Gastrocnemius medialis (tissue), 4 donors: ENCODE measurements around the gene GALM. TPM values are rescaled to one million over a fixed set of nuclear protein-coding genes. Genes with fewer than 3 reads are reported as not detected.

Experiments
- ATAC-seq, 2 donors: fragments of 150-250 bp; one replicate each; pipeline ENCODE4 v1.9.1; 2016
- DNase-seq, 2 donors: peaks; one replicate each; pipeline ENCODE4 v3.0.0-alpha.2; 2019
- H3K27ac ChIP-seq, 4 donors: fragments of 200-600 bp; sonication (generic); 1 replicate in 1 of 4; 2 replicates in 3 of 4; pipeline ENCODE4 v1.5.1; 2016 to 2018; ENCODE audit warnings: mild to moderate bottlenecking in 2 of 4, moderate library complexity in 1 of 4
- H3K27me3 ChIP-seq, 3 donors: fragments of 200-600 bp; sonication (generic) in 2 of 3; 1 replicate in 1 of 3; 2 replicates in 2 of 3; pipeline versions ENCODE4 v1.5.1 to v1.6.0; 2016 to 2019; ENCODE audit warnings: mild to moderate bottlenecking in 1 of 3, moderate library complexity in 1 of 3
- H3K36me3 ChIP-seq, 2 donors: fragments of 200-600 bp; sonication (generic) in 1 of 2; one replicate each; pipeline ENCODE4 v1.5.1; 2017 to 2018
- H3K4me1 ChIP-seq, 2 donors: fragments of 200-600 bp; sonication (generic) in 1 of 2; one replicate each; pipeline ENCODE4 v1.5.1; 2016 to 2017; ENCODE audit warnings: mild to moderate bottlenecking in 2 of 2
- H3K4me3 ChIP-seq, 4 donors: fragments of 200-600 bp; sonication (generic) in 3 of 4; 1 replicate in 1 of 4; 2 replicates in 3 of 4; pipeline ENCODE4 v1.5.1; 2016 to 2019; ENCODE audit warnings: mild to moderate bottlenecking in 2 of 4
- H3K9me3 ChIP-seq, 3 donors: fragments of 200-600 bp; sonication (generic) in 2 of 3; 1 replicate in 1 of 3; 2 replicates in 2 of 3; pipeline ENCODE4 v1.5.1; 2016 to 2019
- POLR2A ChIP-seq, 2 donors: fragments of 450-650 bp; IDR thresholded peaks; one replicate each; pipeline ENCODE4 v1.6.1; 2017; ENCODE audit warnings: antibody characterized with exemption in 2 of 2, mild to moderate bottlenecking in 2 of 2, moderate library complexity in 2 of 2
- in situ Hi-C, 4 donors: fragments of 200-750 bp; cut with MboI; loops; one replicate each; pipeline versions ENCODE4 v1.15.0 to v1.8.0; 2017; ENCODE audit warnings: low sequenced_read_pairs in 4 of 4
- intact Hi-C: fragments of 100-400 bp; cut with DNase I; formaldehyde crosslinking; loops from one replicate; pipeline ENCODE4 v1.15.1; 2023; ENCODE audit warnings: low total_unique reads
- total RNA-seq, 4 donors: library from RNA; depleted of rRNA; stranded (reverse); fragments of >200 nt; gene quantifications; one replicate each; pipeline versions ENCODE4 v1.1.0 to v1.2.3, GENCODE V29; 2016
- TF ChIP-seq, protein P1 (sequence below), 5 experiments: fragments of 450-650 bp in 3 of 5; fragments of 200-600 bp in 2 of 5; sonication (generic) in 2 of 5; IDR thresholded peaks in 4 of 5; conservative IDR thresholded peaks in 1 of 5; 1 replicate in 4 of 5; 2 replicates in 1 of 5; pipeline ENCODE4 v1.5.1; 2016 to 2019; ENCODE audit warnings: antibody characterized with exemption in 5 of 5, mild to moderate bottlenecking in 3 of 5, moderate library complexity in 3 of 5

The GALM gene
- total RNA-seq, 4 donors from 2014 or later, result 5.3 to 16.9 (median 14.9) TPM

DNA sequence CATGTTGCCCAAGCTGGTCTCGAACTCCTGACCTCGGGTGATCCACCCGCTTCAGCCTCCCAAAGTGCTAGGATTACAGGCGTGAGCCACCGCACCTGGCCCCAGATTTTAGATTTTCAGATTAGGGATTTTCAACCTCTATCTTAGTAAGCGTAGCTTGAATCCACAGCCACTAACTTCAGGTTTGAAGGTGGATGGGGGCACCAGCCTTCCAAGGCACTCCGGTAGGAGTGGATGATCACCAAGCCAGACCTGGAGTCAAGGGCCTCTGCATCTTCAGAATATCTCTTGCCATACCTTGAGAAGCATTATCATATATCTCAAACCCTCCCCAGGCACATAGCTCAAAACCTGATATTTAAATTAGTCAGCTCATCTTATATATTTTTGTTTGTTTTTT is 17.9 kb downstream of the GALM start:
- Histone ChIP-seq H3K36me3 (peaks cover 0 to 29% of the 10 kb centered on the region in 2 donors), H3K27me3 (no peaks in the 10 kb centered on the region), H3K4me1 (no peaks in the 10 kb centered on the region), H3K4me3 (no peak overlapping the region), H3K9me3 (no peaks in the 10 kb centered on the region), H3K27ac (no peak overlapping the region)
- ATAC-seq, result no peak
- in situ Hi-C loops, result no loop called here
- no peak for TF ChIP-seq POLR2A (IDR thresholded peaks at IDR 0.05)
- TF ChIP-seq, protein P1, sequence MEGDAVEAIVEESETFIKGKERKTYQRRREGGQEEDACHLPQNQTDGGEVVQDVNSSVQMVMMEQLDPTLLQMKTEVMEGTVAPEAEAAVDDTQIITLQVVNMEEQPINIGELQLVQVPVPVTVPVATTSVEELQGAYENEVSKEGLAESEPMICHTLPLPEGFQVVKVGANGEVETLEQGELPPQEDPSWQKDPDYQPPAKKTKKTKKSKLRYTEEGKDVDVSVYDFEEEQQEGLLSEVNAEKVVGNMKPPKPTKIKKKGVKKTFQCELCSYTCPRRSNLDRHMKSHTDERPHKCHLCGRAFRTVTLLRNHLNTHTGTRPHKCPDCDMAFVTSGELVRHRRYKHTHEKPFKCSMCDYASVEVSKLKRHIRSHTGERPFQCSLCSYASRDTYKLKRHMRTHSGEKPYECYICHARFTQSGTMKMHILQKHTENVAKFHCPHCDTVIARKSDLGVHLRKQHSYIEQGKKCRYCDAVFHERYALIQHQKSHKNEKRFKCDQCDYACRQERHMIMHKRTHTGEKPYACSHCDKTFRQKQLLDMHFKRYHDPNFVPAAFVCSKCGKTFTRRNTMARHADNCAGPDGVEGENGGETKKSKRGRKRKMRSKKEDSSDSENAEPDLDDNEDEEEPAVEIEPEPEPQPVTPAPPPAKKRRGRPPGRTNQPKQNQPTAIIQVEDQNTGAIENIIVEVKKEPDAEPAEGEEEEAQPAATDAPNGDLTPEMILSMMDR (IDR thresholded peaks at IDR 0.05 in 4 of 5, conservative IDR thresholded peaks at IDR 0.05 in 1 of 5), result no peak
- DNase-seq, result no peak
- intact Hi-C loops, result no loop called here

DNA sequence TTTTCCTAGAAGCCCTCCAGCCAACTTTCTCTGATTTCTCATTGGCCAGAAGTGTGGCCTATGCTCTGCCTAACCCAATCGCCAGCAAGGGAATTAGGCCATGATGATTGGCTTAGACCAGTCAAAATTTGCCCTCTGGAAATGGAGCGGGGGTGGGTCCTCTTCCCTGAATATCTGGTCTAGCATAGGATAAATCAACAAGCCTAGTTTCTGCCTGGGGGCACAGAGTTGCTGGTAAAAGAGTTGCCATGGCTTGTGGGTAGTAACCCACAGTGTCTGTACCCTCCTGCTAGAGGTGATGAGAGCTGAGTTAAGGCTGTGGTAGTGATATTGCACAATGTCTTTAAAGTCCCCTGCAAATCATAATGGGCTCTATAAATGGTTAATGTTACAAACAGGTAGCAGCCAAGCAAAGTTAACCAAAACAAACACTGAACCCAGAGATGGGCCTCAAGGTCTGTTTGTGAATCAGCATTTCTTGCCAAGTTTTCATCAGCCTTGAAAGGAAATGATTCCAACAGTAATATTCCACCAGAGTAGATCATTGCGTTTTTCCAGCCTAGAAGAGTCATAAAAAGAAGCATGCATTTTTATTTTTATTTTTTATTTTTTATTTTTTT is 19.3 kb downstream of the GALM start:
- H3K27me3 ChIP-seq, result no peaks in the 10 kb centered on the region
- DNase-seq, result no peak
- TF ChIP-seq, protein P1 (IDR thresholded peaks at IDR 0.05 in 4 of 5, conservative IDR thresholded peaks at IDR 0.05 in 1 of 5), result no peak
- no peak for TF ChIP-seq POLR2A (IDR thresholded peaks at IDR 0.05)
- H3K4me1 ChIP-seq, result no peaks in the 10 kb centered on the region
- ATAC-seq, result no peak
- intact Hi-C loops (no loop called here), in situ Hi-C loops (no loop called here)
- H3K9me3 ChIP-seq, result no peaks in the 10 kb centered on the region
- H3K4me3 ChIP-seq, result no peak overlapping the region
- no peak overlapping the region for H3K27ac ChIP-seq
- peaks cover 0 to 26% of the 10 kb centered on the region in 2 donors for H3K36me3 ChIP-seq

DNA sequence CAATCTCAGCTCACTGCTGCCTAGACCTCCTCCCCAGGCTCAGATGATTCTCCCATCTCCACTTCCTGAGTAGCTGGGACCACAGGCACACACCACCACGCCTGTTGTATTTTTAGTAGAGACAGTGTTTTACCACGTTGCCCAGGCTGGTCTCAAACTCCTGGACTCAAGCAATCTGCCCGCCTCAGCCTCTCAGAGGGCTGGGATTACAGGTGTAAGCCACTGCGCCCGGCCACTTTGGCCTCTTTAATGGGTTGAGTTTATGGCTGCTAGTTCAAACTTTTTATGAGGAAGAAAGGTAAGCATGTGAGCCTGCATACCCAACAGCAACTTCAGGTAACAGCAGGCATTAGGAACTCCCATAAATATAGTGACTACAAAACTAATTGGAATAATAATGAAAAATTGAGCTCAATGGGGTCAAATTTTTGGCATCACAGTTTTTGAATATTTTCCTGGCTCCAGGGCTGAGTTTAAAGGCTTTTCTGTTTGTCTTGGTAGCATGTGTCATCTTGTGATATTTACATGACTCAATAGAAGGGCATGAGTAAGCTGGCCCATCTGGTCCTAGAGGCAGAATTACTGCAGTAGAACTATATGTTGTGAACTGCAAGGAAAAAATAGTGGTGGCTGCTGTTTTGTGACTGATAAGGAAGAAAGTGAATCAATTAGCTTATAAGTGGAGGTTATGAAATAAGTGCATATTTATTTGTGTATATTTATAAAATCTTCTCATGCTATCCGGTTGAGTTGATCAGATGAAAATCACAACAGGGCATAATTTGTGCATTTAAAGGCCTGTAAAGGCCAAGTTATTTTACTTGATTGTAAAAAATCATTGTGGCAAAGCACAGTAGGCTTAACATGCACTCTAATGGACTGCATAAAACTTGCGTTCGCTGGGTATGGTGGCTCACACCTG is 24.8 kb downstream of the GALM start:
- Histone ChIP-seq H3K27me3 (no peaks in the 10 kb centered on the region), H3K4me3 (no peak overlapping the region), H3K9me3 (no peaks in the 10 kb centered on the region), H3K27ac (no peak overlapping the region), H3K4me1 (no peaks in the 10 kb centered on the region), H3K36me3 (no peaks in the 10 kb centered on the region)
- no peak for DNase-seq
- in situ Hi-C loops, result no loop called here
- intact Hi-C loops, result no loop called here
- ATAC-seq, result peak in 1 of 2 donors; percentile 71
- no peak for TF ChIP-seq POLR2A (IDR thresholded peaks at IDR 0.05)
- TF ChIP-seq, protein P1 (IDR thresholded peaks at IDR 0.05 in 4 of 5, conservative IDR thresholded peaks at IDR 0.05 in 1 of 5), result no peak

DNA sequence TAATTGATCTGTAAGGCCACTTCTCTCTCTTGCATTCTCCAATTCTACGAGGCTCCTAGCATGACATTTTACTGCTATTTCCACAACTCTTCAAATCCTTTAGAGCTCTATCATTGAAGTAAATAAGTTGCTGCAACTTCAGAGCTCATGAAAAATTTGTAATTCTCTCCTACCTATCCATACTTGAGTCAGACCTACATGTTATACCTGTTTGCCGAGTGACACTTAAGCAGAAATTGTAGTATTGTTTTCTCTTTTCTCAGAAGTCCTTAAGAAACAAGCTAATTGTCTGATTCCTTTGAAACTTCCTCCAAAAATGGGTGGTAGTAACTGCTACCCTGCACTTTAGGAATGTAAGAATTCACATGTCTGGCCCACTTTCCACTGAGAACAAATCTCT is 26.1 kb downstream of the GALM start:
- no peak for DNase-seq
- H3K27ac ChIP-seq, result no peak overlapping the region

More for the DNA sequence above, 26.1 kb downstream of the GALM start:
- in situ Hi-C loops (no loop called here), intact Hi-C loops (no loop called here)
- ATAC-seq, result no peak
- TF ChIP-seq, protein P1 (IDR thresholded peaks at IDR 0.05 in 4 of 5, conservative IDR thresholded peaks at IDR 0.05 in 1 of 5), result no peak
- no peak for TF ChIP-seq POLR2A (IDR thresholded peaks at IDR 0.05)
- H3K4me1 ChIP-seq, result no peaks in the 10 kb centered on the region
- no peaks in the 10 kb centered on the region for H3K36me3 ChIP-seq
- H3K9me3 ChIP-seq, result no peaks in the 10 kb centered on the region
- H3K4me3 ChIP-seq, result no peak overlapping the region
- no peaks in the 10 kb centered on the region for H3K27me3 ChIP-seq
